ENCODE measurements around the gene FOXP1.

DNA sequence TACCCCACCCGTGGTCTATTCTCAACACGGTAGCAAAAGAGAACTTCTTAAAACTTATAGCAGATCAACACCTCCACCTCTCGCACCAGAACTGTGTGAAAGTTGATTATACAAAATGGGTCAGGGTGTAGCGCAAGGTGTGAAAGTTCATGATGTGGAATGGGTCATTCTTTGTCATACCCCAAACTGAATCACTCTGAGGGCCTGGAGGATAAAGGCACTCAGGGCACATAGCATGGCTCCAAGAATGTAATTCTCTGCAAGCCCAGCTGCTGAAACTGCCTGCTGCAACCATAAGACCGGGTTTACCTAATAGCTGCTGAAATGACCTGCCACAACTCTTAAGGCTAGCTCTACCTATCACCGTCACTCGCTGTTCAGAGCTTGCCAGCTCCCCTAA, 70.0 kb downstream of the FOXP1 start:
- TF ChIP-seq CTCF (IDR thresholded peaks at IDR 0.05) (no peak), POLR2A (IDR thresholded peaks at IDR 0.05) (no peak)
